ENCODE data around the gene MTURN.

GRCh38 chr7:30148426-30148825 is 13.6 kb downstream of the MTURN start:
- TF ChIP-seq POLR2AphosphoS5 (IDR thresholded peaks at IDR 0.05; ENCODE audit: borderline replicate concordance, low read depth, low read length) (no peak), EZH2 (IDR thresholded peaks at IDR 0.05) (no peak)
